ENCODE results near the gene FBXL19. TPM values are rescaled to one million over a fixed set of nuclear protein-coding genes. Genes with fewer than 3 reads are reported as not detected.

FBXL19 gene
- total RNA-seq, 6 experiments from 2014 or later, result 21.9 to 25.8 (median 23.4) TPM

- Mint-ChIP-seq H3K9me3 (no peaks in the 10 kb centered on the region), H3K36me3 (ENCODE audit: low read depth) (0 out of 2 replicates have a peak, but pooled peaks cover 4% of the 10 kb centered on the region), H3K27ac (no peak overlapping the region), H3K27me3 (ENCODE audit: insufficient read depth) (peaks cover under 1% of the 10 kb centered on the region), H3K4me3 (no peak overlapping the region), H3K4me1 (ENCODE audit: low read depth) (peaks cover 18% of the 10 kb centered on the region)
- DNase-seq, result no peak
- TF ChIP-seq CTCF (IDR thresholded peaks at IDR 0.05), result no peak
Observed at GRCh38 chr16:30989469-30990047, 66.2 kb downstream of the FBXL19 start.

- H3K36me3 Mint-ChIP-seq (ENCODE audit: low read depth), result 0 out of 2 replicates have a peak, but pooled peaks cover 4% of the 10 kb centered on the region
- no peak for DNase-seq
- H3K9me3 Mint-ChIP-seq, result no peaks in the 10 kb centered on the region
Observed at GRCh38 chr16:30990105-30990504, 66.7 kb downstream of the FBXL19 start.

GRCh38 chr16:30991052-30991451 lies 67.7 kb downstream of the FBXL19 start:
- Mint-ChIP-seq H3K27me3 (ENCODE audit: insufficient read depth) (no peaks in the 10 kb centered on the region; the same call in 1 of the 2 replicates), H3K4me1 (ENCODE audit: low read depth) (peaks cover 15% of the 10 kb centered on the region), H3K9me3 (no peaks in the 10 kb centered on the region), H3K27ac (no peak overlapping the region), H3K36me3 (ENCODE audit: low read depth) (0 out of 2 replicates have a peak, but pooled peaks cover 4% of the 10 kb centered on the region), H3K4me3 (no peak overlapping the region)
- TF ChIP-seq CTCF (IDR thresholded peaks at IDR 0.05), result no peak
- DNase-seq, result no peak

More at GRCh38 chr16:30990105-30990504, 66.7 kb downstream of the FBXL19 start:
- Mint-ChIP-seq H3K4me1 (ENCODE audit: low read depth) (peaks cover 23% of the 10 kb centered on the region), H3K4me3 (no peak overlapping the region), H3K27me3 (ENCODE audit: insufficient read depth) (no peaks in the 10 kb centered on the region; the same call in 1 of the 2 replicates), H3K27ac (no peak overlapping the region)
- no peak for TF ChIP-seq CTCF (IDR thresholded peaks at IDR 0.05)

GRCh38 chr16:30992276-30992780 lies 69.0 kb downstream of the FBXL19 start:
- Mint-ChIP-seq H3K36me3 (ENCODE audit: low read depth) (peaks cover 8% of the 10 kb centered on the region; the same call in 1 of the 2 replicates), H3K27ac (no peak overlapping the region), H3K4me1 (ENCODE audit: low read depth) (peaks cover 23% of the 10 kb centered on the region), H3K9me3 (no peaks in the 10 kb centered on the region), H3K27me3 (ENCODE audit: insufficient read depth) (no peaks in the 10 kb centered on the region; the same call in 1 of the 2 replicates), H3K4me3 (no peak overlapping the region)
- TF ChIP-seq CTCF (IDR thresholded peaks at IDR 0.05), result no peak
- no peak for DNase-seq

GRCh38 chr16:30992931-30993816 lies 69.8 kb downstream of the FBXL19 start:
- H3K27me3 Mint-ChIP-seq (ENCODE audit: insufficient read depth), result no peaks in the 10 kb centered on the region; the same call in 1 of the 2 replicates
- no peak overlapping the region for H3K4me3 Mint-ChIP-seq
- no peak overlapping the region for H3K27ac Mint-ChIP-seq
- H3K36me3 Mint-ChIP-seq (ENCODE audit: low read depth), result peaks cover 8% of the 10 kb centered on the region; the same call in 1 of the 2 replicates
- DNase-seq, result no peak
- no peaks in the 10 kb centered on the region for H3K9me3 Mint-ChIP-seq
- peaks cover 32% of the 10 kb centered on the region for H3K4me1 Mint-ChIP-seq (ENCODE audit: low read depth)
- TF ChIP-seq CTCF (IDR thresholded peaks at IDR 0.05), result no peak

All from HFFc6 (cell line).